Glutamatergic neuron (in vitro differentiated cells): ENCODE results near the gene ASB10. TPM values are rescaled to one million over a fixed set of nuclear protein-coding genes. Genes with fewer than 3 reads are reported as not detected.

Experiments used
- DNase-seq: peaks from one replicate; pipeline ENCODE4 v3.0.0; 2022
- H3K27ac Mint-ChIP-seq: one replicate; pipeline ENCODE4 v1.8.0; 2020; ENCODE audit warnings: mild to moderate bottlenecking, mixed read lengths, inconsistent platforms; ENCODE audit not compliant: unreplicated experiment
- H3K27me3 Mint-ChIP-seq: one replicate; pipeline ENCODE4 v1.8.0; 2020; ENCODE audit warnings: mild to moderate bottlenecking, moderate library complexity, mixed read lengths, inconsistent platforms; ENCODE audit not compliant: unreplicated experiment
- H3K36me3 Mint-ChIP-seq: one replicate; pipeline ENCODE4 v1.8.0; 2020; ENCODE audit warnings: mild to moderate bottlenecking, mixed read lengths, inconsistent platforms; ENCODE audit not compliant: unreplicated experiment
- H3K4me1 Mint-ChIP-seq: one replicate; pipeline ENCODE4 v1.8.0; 2020; ENCODE audit warnings: mild to moderate bottlenecking, low read depth, mixed read lengths, inconsistent platforms; ENCODE audit not compliant: unreplicated experiment
- H3K4me3 Mint-ChIP-seq: one replicate; pipeline ENCODE4 v1.8.0; 2020; ENCODE audit warnings: mild to moderate bottlenecking, mixed read lengths, inconsistent platforms; ENCODE audit not compliant: unreplicated experiment
- H3K9me3 Mint-ChIP-seq: one replicate; pipeline ENCODE4 v1.8.0; 2020; ENCODE audit warnings: mild to moderate bottlenecking, moderate library complexity, mixed read lengths, inconsistent platforms; ENCODE audit not compliant: unreplicated experiment
- CTCF ChIP-seq: fragments of 200-600 bp; sonication (generic); IDR thresholded peaks from one replicate; pipeline ENCODE4 v1.5.0; 2021; ENCODE audit not compliant: partially characterized antibody, unreplicated experiment
- total RNA-seq: library from RNA; stranded (reverse); fragmentation: NEBNext Ultra II Directional; extraction: Animal tissue kit (Norgen Biotek cat#: 25700); gene quantifications from one replicate; pipeline ENCODE4 v1.2.1, GENCODE V29; 2021; ENCODE audit not compliant: unreplicated experiment

ASB10 gene
- total RNA-seq, 1 donor from 2014 or later = not detected

GRCh38 chr7:151201751-151202150, 14.7 kb upstream of the ASB10 start:
- peaks cover 2% of the 10 kb centered on the region for H3K4me1 Mint-ChIP-seq
- H3K27me3 Mint-ChIP-seq = peaks cover 8% of the 10 kb centered on the region
- DNase-seq = no peak

GRCh38 chr7:151201344-151201743, 14.3 kb upstream of the ASB10 start:
- peaks cover 8% of the 10 kb centered on the region for H3K27me3 Mint-ChIP-seq

More at GRCh38 chr7:151201751-151202150, 14.7 kb upstream of the ASB10 start:
- no peak for TF ChIP-seq CTCF
- Mint-ChIP-seq H3K4me3 (no peak overlapping the region), H3K27ac (no peak overlapping the region), H3K36me3 (no peaks in the 10 kb centered on the region), H3K9me3 (peaks cover 6% of the 10 kb centered on the region)

GRCh38 chr7:151198945-151199848, 12.1 kb upstream of the ASB10 start:
- Mint-ChIP-seq H3K27ac (peak overlapping the region; percentile 12), H3K4me1 (peaks cover 2% of the 10 kb centered on the region), H3K4me3 (no peak overlapping the region), H3K9me3 (peaks cover 6% of the 10 kb centered on the region), H3K36me3 (no peaks in the 10 kb centered on the region), H3K27me3 (peaks cover 11% of the 10 kb centered on the region)
- peak; percentile 63 for DNase-seq
- TF ChIP-seq CTCF = no peak

More at GRCh38 chr7:151201344-151201743, 14.3 kb upstream of the ASB10 start:
- DNase-seq = no peak
- peaks cover 2% of the 10 kb centered on the region for H3K4me1 Mint-ChIP-seq
- TF ChIP-seq CTCF = no peak
- peak overlapping the region; percentile 17 for H3K4me3 Mint-ChIP-seq
- H3K27ac Mint-ChIP-seq = no peak overlapping the region
- H3K9me3 Mint-ChIP-seq = peaks cover 6% of the 10 kb centered on the region
- H3K36me3 Mint-ChIP-seq = no peaks in the 10 kb centered on the region

GRCh38 chr7:151197932-151198331, 10.9 kb upstream of the ASB10 start:
- Mint-ChIP-seq H3K27ac (no peak overlapping the region), H3K4me1 (peaks cover 2% of the 10 kb centered on the region), H3K36me3 (no peaks in the 10 kb centered on the region), H3K4me3 (no peak overlapping the region), H3K9me3 (peaks cover 6% of the 10 kb centered on the region), H3K27me3 (peaks cover 11% of the 10 kb centered on the region)
- no peak for DNase-seq
- TF ChIP-seq CTCF = no peak

- Mint-ChIP-seq H3K27ac (no peak overlapping the region), H3K36me3 (no peaks in the 10 kb centered on the region), H3K4me3 (no peak overlapping the region), H3K4me1 (no peaks in the 10 kb centered on the region), H3K9me3 (peaks cover 2% of the 10 kb centered on the region), H3K27me3 (peaks cover 8% of the 10 kb centered on the region)
- DNase-seq = no peak
- TF ChIP-seq CTCF = no peak
These were observed 8.8 kb upstream of the ASB10 start for GRCh38 chr7:151195616-151196450.
